SK-N-MC (cell line): ENCODE measurements around the gene CNOT10.

Experiments
- DNase-seq: peaks from one replicate; pipeline ENCODE4 v3.0.0-alpha.2; 2011; ENCODE audit warnings: low read depth, low spot score
- H3K27ac ChIP-seq: fragments of 200-600 bp; sonication (generic); 2 replicates; pipeline ENCODE4 v1.5.1; 2016; ENCODE audit warnings: mixed run types
- H3K36me3 ChIP-seq: fragments of 200-600 bp; sonication (generic); 2 replicates; pipeline ENCODE4 v1.6.1; 2017; ENCODE audit warnings: antibody characterized with exemption, low read length, mixed read lengths; ENCODE audit not compliant: insufficient read depth
- H3K4me3 ChIP-seq: fragments of 200-600 bp; sonication (generic); 2 replicates; pipeline ENCODE4 v1.5.1; 2016
- H3K9ac ChIP-seq: fragments of 200-600 bp; sonication (generic); 2 replicates; pipeline ENCODE4 v1.8.0; 2017; ENCODE audit warnings: mixed run types, mixed read lengths; ENCODE audit not compliant: insufficient read length
- H3K9me3 ChIP-seq: fragments of 200-600 bp; sonication (generic); 2 replicates; pipeline ENCODE4 v1.6.1; 2017; ENCODE audit warnings: low read depth, mild to moderate bottlenecking, antibody characterized with exemption, low read length, moderate library complexity, mixed read lengths
- EZH2 ChIP-seq: fragments of 200-600 bp; sonication (generic); IDR thresholded peaks from one replicate; pipeline ENCODE4 v1.6.1; 2017; ENCODE audit warnings: antibody characterized with exemption
- FOXP2 ChIP-seq: optimal IDR thresholded peaks from 2 replicates; pipeline ENCODE3; 2011; ENCODE audit warnings: mild to moderate bottlenecking, moderate library complexity; ENCODE audit not compliant: insufficient read depth; ENCODE audit errors: extremely low read length, control extremely low read depth
- POLR2AphosphoS5 ChIP-seq: IDR thresholded peaks from 2 replicates; pipeline ENCODE4 v1.6.1; 2012; ENCODE audit warnings: mild to moderate bottlenecking, low read depth, low read length, borderline replicate concordance

The CNOT10 gene

GRCh38 chr3:32755761-32756160 lies 70.8 kb downstream of the CNOT10 start:
- TF ChIP-seq EZH2 (no peak), FOXP2 (no peak)
- Histone ChIP-seq H3K36me3 (no peaks in the 10 kb centered on the region), H3K9ac (no peak overlapping the region), H3K4me3 (no peak overlapping the region), H3K27ac (no peak overlapping the region), H3K9me3 (no peaks in the 10 kb centered on the region)
- DNase-seq: no peak

GRCh38 chr3:32757618-32758374 lies 72.8 kb downstream of the CNOT10 start:
- DNase-seq: no peak
- TF ChIP-seq POLR2AphosphoS5 (no peak), EZH2 (no peak), FOXP2 (no peak)
- no peak overlapping the region for H3K9ac ChIP-seq
- H3K9me3 ChIP-seq: no peaks in the 10 kb centered on the region
- no peak overlapping the region for H3K27ac ChIP-seq
- peaks cover 2% of the 10 kb centered on the region; the same call in 1 of the 2 replicates for H3K36me3 ChIP-seq
- H3K4me3 ChIP-seq: no peak overlapping the region

- no peak for TF ChIP-seq EZH2
- TF ChIP-seq FOXP2: no peak
- no peak for TF ChIP-seq POLR2AphosphoS5
- no peaks in the 10 kb centered on the region for H3K9me3 ChIP-seq
Measured at GRCh38 chr3:32758375-32758753, 73.4 kb downstream of the CNOT10 start.

GRCh38 chr3:32759342-32759741 lies 74.4 kb downstream of the CNOT10 start:
- H3K27ac ChIP-seq: no peak overlapping the region
- peaks cover 6% of the 10 kb centered on the region; the same call in 1 of the 2 replicates for H3K36me3 ChIP-seq
- H3K4me3 ChIP-seq: no peak overlapping the region
- no peak overlapping the region for H3K9ac ChIP-seq
- DNase-seq: no peak
- TF ChIP-seq EZH2 (no peak), POLR2AphosphoS5 (no peak), FOXP2 (no peak)
- H3K9me3 ChIP-seq: no peaks in the 10 kb centered on the region

More at GRCh38 chr3:32758375-32758753, 73.4 kb downstream of the CNOT10 start:
- no peak for DNase-seq
- Histone ChIP-seq H3K4me3 (no peak overlapping the region), H3K9ac (no peak overlapping the region), H3K36me3 (peaks cover 6% of the 10 kb centered on the region; the same call in 1 of the 2 replicates), H3K27ac (no peak overlapping the region)

GRCh38 chr3:32764481-32764880 lies 79.5 kb downstream of the CNOT10 start:
- Histone ChIP-seq H3K4me3 (no peak overlapping the region), H3K36me3 (peaks cover 8% of the 10 kb centered on the region; the same call in 1 of the 2 replicates), H3K9me3 (no peaks in the 10 kb centered on the region), H3K9ac (no peak overlapping the region), H3K27ac (no peak overlapping the region)
- DNase-seq: no peak
- TF ChIP-seq EZH2 (no peak), FOXP2 (no peak), POLR2AphosphoS5 (no peak)

GRCh38 chr3:32778389-32778788 lies 93.4 kb downstream of the CNOT10 start:
- peaks cover 3% of the 10 kb centered on the region; the same call in 1 of the 2 replicates for H3K36me3 ChIP-seq
- no peaks in the 10 kb centered on the region for H3K9me3 ChIP-seq
- no peak overlapping the region for H3K4me3 ChIP-seq
- no peak for DNase-seq
- no peak overlapping the region for H3K27ac ChIP-seq
- no peak overlapping the region for H3K9ac ChIP-seq
- TF ChIP-seq POLR2AphosphoS5 (no peak), FOXP2 (no peak), EZH2 (no peak)

- no peak for DNase-seq
- H3K27ac ChIP-seq: peak overlapping the region; percentile 31; the same call in 1 of the 2 replicates
- no peak overlapping the region for H3K9ac ChIP-seq
- peak overlapping the region; percentile 81 for H3K4me3 ChIP-seq
- no peaks in the 10 kb centered on the region for H3K9me3 ChIP-seq
- no peaks in the 10 kb centered on the region for H3K36me3 ChIP-seq
- TF ChIP-seq FOXP2: no peak
- no peak for TF ChIP-seq POLR2AphosphoS5
- no peak for TF ChIP-seq EZH2
Measured at GRCh38 chr3:32780071-32780734, 95.2 kb downstream of the CNOT10 start.

- Histone ChIP-seq H3K9me3 (no peaks in the 10 kb centered on the region), H3K4me3 (peak overlapping the region; percentile 81), H3K9ac (peak overlapping the region; percentile 65), H3K36me3 (no peaks in the 10 kb centered on the region), H3K27ac (peak overlapping the region; percentile 31; the same call in 1 of the 2 replicates)
- TF ChIP-seq POLR2AphosphoS5 (no peak), FOXP2 (no peak), EZH2 (no peak)
- DNase-seq: no peak
Measured at GRCh38 chr3:32780735-32781210, 95.8 kb downstream of the CNOT10 start.
